SK-N-SH (cell line): ENCODE measurements around the gene SMIM22. TPM values are rescaled to one million over a fixed set of nuclear protein-coding genes. Genes with fewer than 3 reads are reported as not detected.

Experiments
- CTCF ChIA-PET: fragments of 300-600, 350-600 bp; formaldehyde crosslinking; extraction: SDS; loops from one replicate; lab custom pipeline; 2021; lab: Yijun Ruan, JAX
- POLR2A ChIA-PET: fragments of 350-600 bp; sonication (Branson Sonifier 250); formaldehyde crosslinking; extraction: SDS; loops from one replicate; lab custom pipeline; 2020; ENCODE audit warnings: antibody characterized with exemption, inconsistent platforms; lab: Yijun Ruan, JAX
- DNase-seq: peaks from one replicate; pipeline ENCODE4 v3.0.0; 2012
- H2AFZ ChIP-seq: fragments of 200-600 bp; sonication (generic); 2 replicates; pipeline ENCODE4 v1.8.1; 2016; ENCODE audit warnings: antibody characterized with exemption, mild to moderate bottlenecking, low read depth
- H3F3A ChIP-seq: fragments of 200-600 bp; sonication (generic); replicated peaks from 2 replicates; pipeline ENCODE3; 2016; ENCODE audit warnings: antibody characterized with exemption, mild to moderate bottlenecking; ENCODE audit not compliant: insufficient read depth
- H3K27ac ChIP-seq, 2 experiments: fragments of 200-500 bp in 1 of 2; fragments of 200-600 bp in 1 of 2; sonication (Bioruptor generic) in 1 of 2; sonication (generic), shearing (Covaris generic) in 1 of 2; 2 replicates each; pipeline versions ENCODE4 v1.5.1 to v1.6.1; 2014 to 2016; ENCODE audit warnings: low read depth in 2 of 2, inconsistent platforms in 1 of 2, low read length in 1 of 2, mild to moderate bottlenecking in 1 of 2, mixed read lengths in 1 of 2
- H3K27me3 ChIP-seq: fragments of 200-600 bp; sonication (generic), shearing (Covaris generic); 2 replicates; pipeline ENCODE4 v1.6.1; 2016; ENCODE audit warnings: mixed run types; ENCODE audit not compliant: insufficient read depth
- H3K36me3 ChIP-seq, 2 experiments: fragments of 200-500 bp in 1 of 2; fragments of 200-600 bp in 1 of 2; sonication (Bioruptor generic) in 1 of 2; sonication (generic) in 1 of 2; replicated peaks in 1 of 2; 2 replicates each; pipeline versions ENCODE3 to v1.5.1; 2014 to 2016; ENCODE audit warnings: low read length in 1 of 2, mild to moderate bottlenecking in 1 of 2; ENCODE audit not compliant: insufficient read depth in 2 of 2, control insufficient read depth in 1 of 2
- H3K4me1 ChIP-seq, 2 experiments: fragments of 200-500 bp in 1 of 2; fragments of 200-600 bp in 1 of 2; sonication (Bioruptor generic) in 1 of 2; sonication (generic), shearing (Covaris generic) in 1 of 2; 2 replicates each; pipeline versions ENCODE4 v1.5.1 to v1.6.1; 2014 to 2016; ENCODE audit warnings: low read depth in 1 of 2, low read length in 1 of 2, mixed run types in 1 of 2; ENCODE audit not compliant: insufficient read depth in 2 of 2, control insufficient read depth in 1 of 2
- H3K4me2 ChIP-seq: fragments of 200-600 bp; sonication (generic), shearing (Covaris generic); 2 replicates; pipeline ENCODE4 v1.6.1; 2017; ENCODE audit warnings: mixed run types
- H3K4me3 ChIP-seq, 2 experiments: fragments of 200-500 bp in 1 of 2; fragments of 200-600 bp in 1 of 2; sonication (Bioruptor generic) in 1 of 2; sonication (generic), shearing (Covaris generic) in 1 of 2; 2 replicates each; pipeline versions ENCODE4 v1.5.1 to v1.8.1; 2014 to 2016; ENCODE audit warnings: low read depth in 2 of 2, inconsistent platforms in 1 of 2, low read length in 1 of 2, mild to moderate bottlenecking in 1 of 2, mixed read lengths in 1 of 2, moderate library complexity in 1 of 2
- H3K79me2 ChIP-seq: fragments of 200-600 bp; sonication (generic); 2 replicates; pipeline ENCODE4 v1.8.1; 2017; ENCODE audit warnings: mild to moderate bottlenecking; ENCODE audit not compliant: insufficient read depth
- H3K9ac ChIP-seq: fragments of 200-600 bp; sonication (generic); 2 replicates; pipeline ENCODE4 v1.6.1; 2017; ENCODE audit warnings: mixed run types
- H3K9me2 ChIP-seq: fragments of 200-600 bp; sonication (generic); 2 replicates; pipeline ENCODE4 v1.6.1; 2017; ENCODE audit warnings: mixed run types
- H3K9me3 ChIP-seq: fragments of 200-600 bp; sonication (generic); 2 replicates; pipeline ENCODE4 v1.6.1; 2017; ENCODE audit warnings: mixed run types, mild to moderate bottlenecking, moderate library complexity
- H4K20me1 ChIP-seq: fragments of 200-600 bp; sonication (generic); 2 replicates; pipeline ENCODE4 v1.6.1; 2017; ENCODE audit warnings: mild to moderate bottlenecking, mixed run types; ENCODE audit not compliant: insufficient read depth
- FOXM1 ChIP-seq: IDR thresholded peaks from 2 replicates; pipeline ENCODE4 v1.4.0; 2012; ENCODE audit warnings: low read depth, mild to moderate bottlenecking
- MAX ChIP-seq: IDR thresholded peaks from 2 replicates; pipeline ENCODE4 v1.4.0; 2012; ENCODE audit warnings: low read depth
- MEF2A ChIP-seq: IDR thresholded peaks from 2 replicates; pipeline ENCODE4 v1.4.0; 2012; ENCODE audit warnings: low read depth, borderline replicate concordance
- MXI1 ChIP-seq: IDR thresholded peaks from 2 replicates; pipeline ENCODE4 v1.6.1; 2012; ENCODE audit warnings: mild to moderate bottlenecking, low read depth, low read length, improper control_type of control experiment
- NRF1 ChIP-seq: IDR thresholded peaks from 2 replicates; pipeline ENCODE4 v1.6.1; 2012; ENCODE audit warnings: low read depth, mild to moderate bottlenecking, low read length
- POLR2AphosphoS5 ChIP-seq: IDR thresholded peaks from 2 replicates; pipeline ENCODE4 v1.6.1; 2012; ENCODE audit warnings: low read depth, low read length
- RAD21 ChIP-seq: IDR thresholded peaks from 2 replicates; pipeline ENCODE4 v1.6.1; 2012; ENCODE audit warnings: mild to moderate bottlenecking, low read length
- RCOR1 ChIP-seq: fragments of 150-350 bp; IDR thresholded peaks from 2 replicates; pipeline ENCODE4 v1.6.1; 2017; ENCODE audit warnings: antibody characterized with exemption, low read length
- RXRA ChIP-seq: IDR thresholded peaks from 2 replicates; pipeline ENCODE4 v1.4.0; 2012; ENCODE audit warnings: low read depth, mild to moderate bottlenecking, borderline replicate concordance
- SIN3A ChIP-seq: IDR thresholded peaks from 2 replicates; pipeline ENCODE4 v1.6.1; 2012; ENCODE audit warnings: low read depth, mild to moderate bottlenecking, low read length, moderate library complexity, borderline replicate concordance
- SMC3 ChIP-seq: IDR thresholded peaks from 2 replicates; pipeline ENCODE4 v1.6.1; 2012; ENCODE audit warnings: low read depth, low read length, improper control_type of control experiment
- TCF12 ChIP-seq: IDR thresholded peaks from 2 replicates; pipeline ENCODE4 v1.4.0; 2012
- TEAD4 ChIP-seq: IDR thresholded peaks from 2 replicates; pipeline ENCODE4 v1.4.0; 2012; ENCODE audit warnings: mild to moderate bottlenecking, borderline replicate concordance; ENCODE audit not compliant: insufficient read depth
- USF1 ChIP-seq: IDR thresholded peaks from 2 replicates; pipeline ENCODE4 v1.4.0; 2012; ENCODE audit warnings: low read depth, borderline replicate concordance
- WGBS: methylation state at CpG from one replicate; pipeline ENCODE4 v1.1.6; 2017; ENCODE audit warnings: low lambda C conversion rate; 5-methylcytosine and 5-hydroxymethylcytosine counted together
- polyA plus RNA-seq, 3 experiments: library from polyadenylated mRNA; depleted of rRNA; stranded (reverse); fragments of >200 nt; gene quantifications; 2 replicates each; pipeline ENCODE4 v1.2.3, GENCODE V29; 2012
- TF ChIP-seq, protein P1 (sequence below): IDR thresholded peaks from 2 replicates; pipeline ENCODE4; 2012
- TF ChIP-seq, protein P2 (sequence below): fragments of 150-350 bp; IDR thresholded peaks from 2 replicates; pipeline ENCODE4 v1.6.1; 2017; ENCODE audit warnings: antibody characterized with exemption, low read length, low read depth, borderline replicate concordance

The SMIM22 gene
- polyA plus RNA-seq, 1 of the 3 experiments (the other 2 are of a cell fraction), result not detected

- Histone ChIP-seq H3K9me2 (no peaks in the 10 kb centered on the region), H3K4me3 (no peak overlapping the region), H3K9ac (no peak overlapping the region), H3K36me3 (peaks cover 0 to 24% of the 10 kb centered on the region in 2 experiments), H3K4me2 (no peak overlapping the region), H3K4me1 (peaks cover 0 to 7% of the 10 kb centered on the region in 2 experiments; a peak in 1 of 4 replicates), H3F3A (no peaks in the 10 kb centered on the region), H3K27ac (no peak overlapping the region), H3K27me3 (no peaks in the 10 kb centered on the region), H3K9me3 (no peaks in the 10 kb centered on the region), H4K20me1 (no peaks in the 10 kb centered on the region), H2AFZ (no peak overlapping the region), H3K79me2 (no peaks in the 10 kb centered on the region)
- 91% methylated on average over 18 of the region's 30 CpGs for WGBS
- DNase-seq, result no peak
- POLR2A ChIA-PET, result no interaction called here
- TF ChIP-seq MEF2A, result no peak
- no peak for TF ChIP-seq RAD21
- no peak for TF ChIP-seq FOXM1
- TF ChIP-seq MAX, result no peak
- CTCF ChIA-PET, result no interaction called here
These were observed 831 bp downstream of the SMIM22 start for GRCh38 chr16:4795828-4796572.

DNA sequence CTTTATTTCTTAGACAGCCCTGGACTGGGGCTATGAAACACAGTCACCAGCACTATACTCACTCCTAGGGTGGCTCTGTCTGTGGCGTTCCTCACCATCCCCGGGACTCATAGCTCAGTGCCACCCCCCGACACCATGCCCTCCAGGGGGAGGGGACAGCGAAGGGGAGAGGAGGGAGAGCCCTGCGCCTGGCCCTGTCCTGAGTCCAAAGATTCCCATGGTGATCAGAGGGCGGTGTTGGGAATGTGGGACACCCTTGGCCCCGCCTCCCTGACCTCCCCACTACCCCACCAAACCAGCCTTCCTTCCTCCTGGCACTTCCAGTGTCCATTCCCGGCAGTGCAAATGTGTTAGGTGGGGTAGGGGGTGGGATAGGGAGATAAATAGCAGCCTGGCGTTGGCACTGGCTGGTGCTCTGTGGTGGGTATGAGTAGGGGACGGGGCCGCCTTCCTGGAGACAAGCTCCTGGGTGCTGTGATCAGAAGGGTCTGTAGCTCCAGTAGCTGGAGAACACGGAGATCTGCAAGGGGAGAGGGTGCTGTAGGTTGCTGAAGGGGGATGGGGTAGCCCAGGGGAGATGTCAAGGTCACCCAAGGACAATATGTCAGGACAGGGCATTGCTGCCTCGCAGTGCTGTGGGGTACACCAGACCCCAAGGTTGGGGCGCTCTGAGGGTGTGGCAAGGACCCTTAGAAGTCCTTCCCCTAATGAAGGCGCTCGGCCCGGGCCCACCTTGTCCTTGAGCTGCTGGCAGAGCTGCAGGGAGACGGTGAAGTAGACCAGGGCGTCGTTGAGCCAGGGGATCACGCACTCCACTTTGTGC is 2.0 kb downstream of the SMIM22 start:
- 80% methylated on average over 17 of the region's 21 CpGs for WGBS
- Histone ChIP-seq H3K4me2 (no peak overlapping the region), H3K36me3 (peaks cover 0 to 24% of the 10 kb centered on the region in 2 experiments), H3K9me2 (no peaks in the 10 kb centered on the region), H3K4me1 (peaks cover 0 to 15% of the 10 kb centered on the region in 2 experiments; a peak in 2 of 4 replicates), H3K9me3 (no peaks in the 10 kb centered on the region), H3K27ac (no peak overlapping the region), H3K4me3 (no peak overlapping the region), H3K79me2 (0 out of 2 replicates have a peak, but pooled peaks cover 7% of the 10 kb centered on the region), H4K20me1 (no peaks in the 10 kb centered on the region), H3K27me3 (no peaks in the 10 kb centered on the region), H2AFZ (no peak overlapping the region), H3F3A (no peaks in the 10 kb centered on the region), H3K9ac (no peak overlapping the region)
- no peak for DNase-seq
- CTCF ChIA-PET, result no interaction called here
- TF ChIP-seq RCOR1, result no peak
- TF ChIP-seq, protein P1, sequence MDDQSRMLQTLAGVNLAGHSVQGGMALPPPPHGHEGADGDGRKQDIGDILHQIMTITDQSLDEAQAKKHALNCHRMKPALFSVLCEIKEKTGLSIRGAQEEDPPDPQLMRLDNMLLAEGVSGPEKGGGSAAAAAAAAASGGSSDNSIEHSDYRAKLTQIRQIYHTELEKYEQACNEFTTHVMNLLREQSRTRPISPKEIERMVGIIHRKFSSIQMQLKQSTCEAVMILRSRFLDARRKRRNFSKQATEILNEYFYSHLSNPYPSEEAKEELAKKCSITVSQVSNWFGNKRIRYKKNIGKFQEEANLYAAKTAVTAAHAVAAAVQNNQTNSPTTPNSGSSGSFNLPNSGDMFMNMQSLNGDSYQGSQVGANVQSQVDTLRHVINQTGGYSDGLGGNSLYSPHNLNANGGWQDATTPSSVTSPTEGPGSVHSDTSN, result no peak
- TF ChIP-seq TEAD4, result no peak
- no peak for TF ChIP-seq MXI1
- no peak for TF ChIP-seq POLR2AphosphoS5
- TF ChIP-seq RXRA, result no peak
- no peak for TF ChIP-seq TCF12
- TF ChIP-seq, protein P2, sequence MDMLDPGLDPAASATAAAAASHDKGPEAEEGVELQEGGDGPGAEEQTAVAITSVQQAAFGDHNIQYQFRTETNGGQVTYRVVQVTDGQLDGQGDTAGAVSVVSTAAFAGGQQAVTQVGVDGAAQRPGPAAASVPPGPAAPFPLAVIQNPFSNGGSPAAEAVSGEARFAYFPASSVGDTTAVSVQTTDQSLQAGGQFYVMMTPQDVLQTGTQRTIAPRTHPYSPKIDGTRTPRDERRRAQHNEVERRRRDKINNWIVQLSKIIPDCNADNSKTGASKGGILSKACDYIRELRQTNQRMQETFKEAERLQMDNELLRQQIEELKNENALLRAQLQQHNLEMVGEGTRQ, result no peak
- TF ChIP-seq SIN3A, result no peak
- no peak for TF ChIP-seq USF1
- TF ChIP-seq SMC3, result no peak
- no peak for TF ChIP-seq NRF1
- POLR2A ChIA-PET, result no interaction called here
